GM23338 (cell line): ENCODE measurements around the gene RAP1A. TPM values are rescaled to one million over a fixed set of nuclear protein-coding genes. Genes with fewer than 3 reads are reported as not detected.

Experiments used
- ATAC-seq: fragments of 200-7000 bp; cut with Tn5 transposase; 3 replicates; pipeline ENCODE4 v1.9.1; 2020
- DNase-seq: peaks from one replicate; pipeline ENCODE4 v3.0.0-alpha.2; 2015; ENCODE audit warnings: low spot score
- H2AFZ ChIP-seq: fragments of 200-600 bp; sonication (generic); 2 replicates; pipeline ENCODE4 v1.8.0; 2016; ENCODE audit warnings: antibody characterized with exemption, mild to moderate bottlenecking, moderate library complexity
- H3F3A ChIP-seq: fragments of 200-600 bp; sonication (generic); replicated peaks from 2 replicates; pipeline ENCODE4 v1.8.0; 2017; ENCODE audit warnings: antibody characterized with exemption, mixed run types, low read depth
- H3K27ac ChIP-seq: fragments of 200-600 bp; sonication (generic); 2 replicates; pipeline ENCODE4 v1.6.1; 2016; ENCODE audit warnings: low read depth
- H3K27me3 ChIP-seq: fragments of 200-600 bp; sonication (generic); 2 replicates; pipeline ENCODE4 v1.8.0; 2016; ENCODE audit warnings: mild to moderate bottlenecking, mixed run types, moderate library complexity; ENCODE audit not compliant: insufficient read depth
- H3K36me3 ChIP-seq: fragments of 200-600 bp; sonication (generic); 2 replicates; pipeline ENCODE4 v1.8.0; 2016; ENCODE audit warnings: mild to moderate bottlenecking; ENCODE audit not compliant: insufficient read depth
- H3K4me1 ChIP-seq: fragments of 200-600 bp; sonication (generic); 2 replicates; pipeline ENCODE4 v1.8.0; 2016; ENCODE audit warnings: mild to moderate bottlenecking, moderate library complexity; ENCODE audit not compliant: insufficient read depth
- H3K4me2 ChIP-seq: fragments of 200-600 bp; sonication (generic); 2 replicates; pipeline ENCODE4 v1.7.1; 2017; ENCODE audit warnings: mixed run types
- H3K4me3 ChIP-seq: fragments of 200-600 bp; sonication (generic); 2 replicates; pipeline ENCODE4 v1.6.1; 2016; ENCODE audit warnings: mixed run types
- H3K79me2 ChIP-seq: fragments of 200-600 bp; sonication (generic); replicated peaks from 2 replicates; pipeline ENCODE4 v1.8.0; 2017; ENCODE audit warnings: mild to moderate bottlenecking; ENCODE audit not compliant: insufficient read depth
- H3K9me2 ChIP-seq: fragments of 200-600 bp; sonication (generic); 2 replicates; pipeline ENCODE4 v1.8.0; 2017; ENCODE audit not compliant: insufficient read depth
- H4K20me1 ChIP-seq: fragments of 200-600 bp; sonication (generic); replicated peaks from 2 replicates; pipeline ENCODE4 v1.8.0; 2017; ENCODE audit warnings: mild to moderate bottlenecking; ENCODE audit not compliant: insufficient read depth
- H3K27ac Mint-ChIP-seq: 2 replicates; pipeline ENCODE4 v1.8.0; 2020; ENCODE audit warnings: inconsistent platforms, mild to moderate bottlenecking, moderate library complexity, mixed read lengths
- H3K27me3 Mint-ChIP-seq: 3 replicates; pipeline ENCODE4 v1.8.0; 2022; ENCODE audit warnings: low read depth, mild to moderate bottlenecking, moderate library complexity, mixed read lengths, inconsistent platforms; ENCODE audit not compliant: insufficient read depth, poor library complexity
- H3K36me3 Mint-ChIP-seq: 3 replicates; pipeline ENCODE4 v1.8.0; 2021; ENCODE audit warnings: low read depth, mild to moderate bottlenecking, inconsistent platforms, moderate library complexity, mixed read lengths
- H3K4me1 Mint-ChIP-seq: 3 replicates; pipeline ENCODE4 v1.8.0; 2020; ENCODE audit warnings: mild to moderate bottlenecking, inconsistent platforms, mixed read lengths
- H3K4me3 Mint-ChIP-seq: 3 replicates; pipeline ENCODE4 v1.8.0; 2021; ENCODE audit warnings: moderate library complexity, mild to moderate bottlenecking, inconsistent platforms, mixed read lengths
- H3K9me3 Mint-ChIP-seq: 3 replicates; pipeline ENCODE4 v1.8.0; 2020; ENCODE audit warnings: moderate library complexity, mild to moderate bottlenecking, inconsistent platforms, mixed read lengths
- CREB1 ChIP-seq: fragments of 250-450 bp; sonication (Bioruptor Pico); IDR thresholded peaks from 2 replicates; pipeline ENCODE4 v1.5.0; 2020; ENCODE audit warnings: low read depth, mild to moderate bottlenecking, moderate library complexity
- EZH2 ChIP-seq: fragments of 200-600 bp; sonication (generic); IDR thresholded peaks from one replicate; pipeline ENCODE4 v1.8.0; 2017; ENCODE audit warnings: antibody characterized with exemption, mild to moderate bottlenecking, low read depth; ENCODE audit not compliant: unreplicated experiment
- EZH2phosphoT487 ChIP-seq: fragments of 200-600 bp; sonication (generic); IDR thresholded peaks from one replicate; pipeline ENCODE4 v1.8.1; 2018; ENCODE audit warnings: antibody characterized with exemption; ENCODE audit not compliant: unreplicated experiment
- JUNB ChIP-seq: IDR thresholded peaks from one replicate; pipeline ENCODE4 v1.6.1; 2016; ENCODE audit warnings: antibody characterized with exemption; ENCODE audit not compliant: unreplicated experiment
- NANOG ChIP-seq: IDR thresholded peaks from 2 replicates; pipeline ENCODE4 v1.6.1; 2016; ENCODE audit warnings: antibody characterized with exemption, borderline replicate concordance
- POLR2AphosphoS5 ChIP-seq: IDR thresholded peaks from 2 replicates; pipeline ENCODE4 v1.6.1; 2016; ENCODE audit warnings: antibody characterized with exemption, low read depth
- STAT1 ChIP-seq: IDR thresholded peaks from one replicate; pipeline ENCODE4 v1.6.1; 2016; ENCODE audit warnings: antibody characterized with exemption; ENCODE audit not compliant: unreplicated experiment
- ZNF114 ChIP-seq: fragments of 250-450 bp; sonication (Bioruptor Pico); IDR thresholded peaks from 2 replicates; pipeline ENCODE4 v1.5.0; 2020; ENCODE audit warnings: mild to moderate bottlenecking, moderate library complexity
- ZNF331 ChIP-seq: fragments of 250-450 bp; sonication (Bioruptor Pico); IDR thresholded peaks from 2 replicates; pipeline ENCODE4 v1.5.0; 2020; ENCODE audit warnings: low read depth, mild to moderate bottlenecking, moderate library complexity
- polyA plus RNA-seq: library from polyadenylated mRNA; unstranded; fragments of >200 nt; fragmentation: Nextera tagmentation; extraction: Ambion mirVana; gene quantifications from 2 replicates; pipeline ENCODE4 v1.2.1, GENCODE V29; 2016
- total RNA-seq: library from RNA; depleted of rRNA; stranded (reverse); fragments of >200 nt; shearing (Covaris generic); gene quantifications from 2 replicates; pipeline ENCODE4 v1.2.3, GENCODE V29; 2014
- TF ChIP-seq, protein P1 (sequence below), 2 experiments: fragments of 200-600 bp in 1 of 2; sonication (generic) in 1 of 2; conservative IDR thresholded peaks; 2 replicates each; pipeline versions ENCODE4 v1.5.1 to v1.6.1; 2016 to 2017; ENCODE audit warnings: antibody characterized with exemption in 2 of 2, low read depth in 2 of 2, mild to moderate bottlenecking in 2 of 2, moderate library complexity in 1 of 2
- TF ChIP-seq, protein P2 (sequence below): IDR thresholded peaks from 2 replicates; pipeline ENCODE4 v1.6.1; 2016; ENCODE audit warnings: antibody characterized with exemption
- TF ChIP-seq, protein P3 (sequence below): IDR thresholded peaks from one replicate; pipeline ENCODE4 v1.6.1; 2018; ENCODE audit warnings: antibody characterized with exemption; ENCODE audit not compliant: unreplicated experiment

Gene RAP1A
- total and polyA plus RNA-seq, 2 experiments from 2014 or later, result 16.2 to 23.0 TPM

DNA sequence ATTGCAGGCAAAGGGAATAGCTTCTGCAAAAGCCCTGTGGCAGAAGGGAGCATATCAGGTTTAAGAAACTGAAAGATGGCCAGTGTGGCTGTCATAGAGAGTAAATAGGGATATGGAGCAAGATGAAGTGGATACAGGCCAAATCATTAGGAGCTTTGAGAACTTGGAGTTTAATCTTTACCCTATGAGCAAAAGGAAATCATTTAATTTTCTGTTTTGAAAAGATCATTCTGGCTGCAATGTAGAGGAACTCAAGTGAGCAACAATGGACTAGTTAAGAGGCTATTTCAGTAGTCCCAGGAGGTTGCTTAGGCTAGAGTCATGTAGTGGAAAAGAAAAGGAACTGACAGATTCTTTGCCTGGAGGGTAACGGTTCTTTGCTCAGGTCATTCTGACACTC, 47.2 kb downstream of the RAP1A start:
- Histone ChIP-seq H3K36me3 (no peaks in the 10 kb centered on the region), H3K27ac (no peak overlapping the region), H3K4me2 (no peak overlapping the region), H3K79me2 (peaks cover 44% of the 10 kb centered on the region), H3F3A (no peaks in the 10 kb centered on the region), H3K4me3 (no peak overlapping the region), H4K20me1 (peaks cover 10% of the 10 kb centered on the region), H3K27me3 (no peaks in the 10 kb centered on the region), H3K4me1 (no peaks in the 10 kb centered on the region), H2AFZ (no peak overlapping the region), H3K9me2 (no peaks in the 10 kb centered on the region)
- Mint-ChIP-seq H3K27me3 (no peaks in the 10 kb centered on the region), H3K9me3 (no peaks in the 10 kb centered on the region), H3K36me3 (no peaks in the 10 kb centered on the region), H3K4me3 (no peak overlapping the region), H3K4me1 (no peaks in the 10 kb centered on the region; the same call in 2 of the 3 replicates), H3K27ac (peak overlapping the region; percentile 29; the same call in 1 of the 2 replicates)
- TF ChIP-seq JUNB (no peak), EZH2 (no peak), NANOG (no peak), CREB1 (no peak), EZH2phosphoT487 (no peak), STAT1 (no peak), ZNF114 (CRISPR knock-in tag) (no peak), ZNF331 (CRISPR knock-in tag) (no peak), POLR2AphosphoS5 (no peak)
- TF ChIP-seq, protein P1, sequence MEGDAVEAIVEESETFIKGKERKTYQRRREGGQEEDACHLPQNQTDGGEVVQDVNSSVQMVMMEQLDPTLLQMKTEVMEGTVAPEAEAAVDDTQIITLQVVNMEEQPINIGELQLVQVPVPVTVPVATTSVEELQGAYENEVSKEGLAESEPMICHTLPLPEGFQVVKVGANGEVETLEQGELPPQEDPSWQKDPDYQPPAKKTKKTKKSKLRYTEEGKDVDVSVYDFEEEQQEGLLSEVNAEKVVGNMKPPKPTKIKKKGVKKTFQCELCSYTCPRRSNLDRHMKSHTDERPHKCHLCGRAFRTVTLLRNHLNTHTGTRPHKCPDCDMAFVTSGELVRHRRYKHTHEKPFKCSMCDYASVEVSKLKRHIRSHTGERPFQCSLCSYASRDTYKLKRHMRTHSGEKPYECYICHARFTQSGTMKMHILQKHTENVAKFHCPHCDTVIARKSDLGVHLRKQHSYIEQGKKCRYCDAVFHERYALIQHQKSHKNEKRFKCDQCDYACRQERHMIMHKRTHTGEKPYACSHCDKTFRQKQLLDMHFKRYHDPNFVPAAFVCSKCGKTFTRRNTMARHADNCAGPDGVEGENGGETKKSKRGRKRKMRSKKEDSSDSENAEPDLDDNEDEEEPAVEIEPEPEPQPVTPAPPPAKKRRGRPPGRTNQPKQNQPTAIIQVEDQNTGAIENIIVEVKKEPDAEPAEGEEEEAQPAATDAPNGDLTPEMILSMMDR (conservative IDR thresholded peaks at IDR 0.05; ENCODE audit: low read depth in 2 of 2), result no peak
- TF ChIP-seq, protein P2, sequence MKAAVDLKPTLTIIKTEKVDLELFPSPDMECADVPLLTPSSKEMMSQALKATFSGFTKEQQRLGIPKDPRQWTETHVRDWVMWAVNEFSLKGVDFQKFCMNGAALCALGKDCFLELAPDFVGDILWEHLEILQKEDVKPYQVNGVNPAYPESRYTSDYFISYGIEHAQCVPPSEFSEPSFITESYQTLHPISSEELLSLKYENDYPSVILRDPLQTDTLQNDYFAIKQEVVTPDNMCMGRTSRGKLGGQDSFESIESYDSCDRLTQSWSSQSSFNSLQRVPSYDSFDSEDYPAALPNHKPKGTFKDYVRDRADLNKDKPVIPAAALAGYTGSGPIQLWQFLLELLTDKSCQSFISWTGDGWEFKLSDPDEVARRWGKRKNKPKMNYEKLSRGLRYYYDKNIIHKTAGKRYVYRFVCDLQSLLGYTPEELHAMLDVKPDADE, result no peak
- TF ChIP-seq, protein P3, sequence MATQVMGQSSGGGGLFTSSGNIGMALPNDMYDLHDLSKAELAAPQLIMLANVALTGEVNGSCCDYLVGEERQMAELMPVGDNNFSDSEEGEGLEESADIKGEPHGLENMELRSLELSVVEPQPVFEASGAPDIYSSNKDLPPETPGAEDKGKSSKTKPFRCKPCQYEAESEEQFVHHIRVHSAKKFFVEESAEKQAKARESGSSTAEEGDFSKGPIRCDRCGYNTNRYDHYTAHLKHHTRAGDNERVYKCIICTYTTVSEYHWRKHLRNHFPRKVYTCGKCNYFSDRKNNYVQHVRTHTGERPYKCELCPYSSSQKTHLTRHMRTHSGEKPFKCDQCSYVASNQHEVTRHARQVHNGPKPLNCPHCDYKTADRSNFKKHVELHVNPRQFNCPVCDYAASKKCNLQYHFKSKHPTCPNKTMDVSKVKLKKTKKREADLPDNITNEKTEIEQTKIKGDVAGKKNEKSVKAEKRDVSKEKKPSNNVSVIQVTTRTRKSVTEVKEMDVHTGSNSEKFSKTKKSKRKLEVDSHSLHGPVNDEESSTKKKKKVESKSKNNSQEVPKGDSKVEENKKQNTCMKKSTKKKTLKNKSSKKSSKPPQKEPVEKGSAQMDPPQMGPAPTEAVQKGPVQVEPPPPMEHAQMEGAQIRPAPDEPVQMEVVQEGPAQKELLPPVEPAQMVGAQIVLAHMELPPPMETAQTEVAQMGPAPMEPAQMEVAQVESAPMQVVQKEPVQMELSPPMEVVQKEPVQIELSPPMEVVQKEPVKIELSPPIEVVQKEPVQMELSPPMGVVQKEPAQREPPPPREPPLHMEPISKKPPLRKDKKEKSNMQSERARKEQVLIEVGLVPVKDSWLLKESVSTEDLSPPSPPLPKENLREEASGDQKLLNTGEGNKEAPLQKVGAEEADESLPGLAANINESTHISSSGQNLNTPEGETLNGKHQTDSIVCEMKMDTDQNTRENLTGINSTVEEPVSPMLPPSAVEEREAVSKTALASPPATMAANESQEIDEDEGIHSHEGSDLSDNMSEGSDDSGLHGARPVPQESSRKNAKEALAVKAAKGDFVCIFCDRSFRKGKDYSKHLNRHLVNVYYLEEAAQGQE, result no peak
- ATAC-seq, result no peak
- no peak for DNase-seq
